ENCODE measurements around the gene LRRC3C.

DNA sequence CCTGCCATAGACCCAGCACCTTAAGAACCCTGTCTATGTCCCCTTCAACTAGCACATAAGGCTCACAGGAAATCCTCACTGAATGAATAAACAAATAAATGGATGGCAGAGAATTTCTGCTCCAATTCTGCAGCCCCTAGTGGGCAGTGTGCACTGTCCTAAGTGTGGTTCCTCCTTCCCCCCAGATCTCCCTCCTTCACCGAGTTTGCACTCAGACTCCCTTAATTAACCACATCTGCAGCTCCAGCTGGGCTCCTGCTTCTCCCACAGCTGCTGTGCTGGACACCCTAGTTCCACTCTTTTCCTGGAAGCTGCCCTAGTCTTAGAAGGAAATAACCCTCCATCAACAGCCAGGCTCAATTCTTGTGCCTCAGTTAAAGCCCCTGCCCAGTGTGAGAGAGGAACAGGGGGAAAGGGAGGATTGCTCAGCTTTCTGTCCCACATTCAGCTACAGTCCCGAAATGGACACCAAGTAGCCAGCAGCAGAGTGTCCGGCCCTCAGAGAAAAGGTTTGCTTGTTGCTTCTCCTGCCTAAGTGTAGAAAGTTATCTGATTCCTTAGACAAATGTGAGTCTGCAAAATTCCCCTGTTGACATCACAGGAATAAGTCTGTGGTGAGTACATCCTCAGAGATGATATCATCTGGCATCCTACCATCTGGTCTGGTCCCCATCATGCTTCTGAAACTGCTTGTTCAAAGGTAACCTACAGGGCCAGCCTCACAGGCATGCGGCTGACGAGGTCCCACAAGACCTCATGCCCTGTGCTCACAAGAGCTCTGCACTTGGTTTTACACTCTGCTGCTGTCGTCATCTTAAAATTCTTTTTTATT lies 12.3 kb downstream of the LRRC3C start:
- TF ChIP-seq, protein P1, sequence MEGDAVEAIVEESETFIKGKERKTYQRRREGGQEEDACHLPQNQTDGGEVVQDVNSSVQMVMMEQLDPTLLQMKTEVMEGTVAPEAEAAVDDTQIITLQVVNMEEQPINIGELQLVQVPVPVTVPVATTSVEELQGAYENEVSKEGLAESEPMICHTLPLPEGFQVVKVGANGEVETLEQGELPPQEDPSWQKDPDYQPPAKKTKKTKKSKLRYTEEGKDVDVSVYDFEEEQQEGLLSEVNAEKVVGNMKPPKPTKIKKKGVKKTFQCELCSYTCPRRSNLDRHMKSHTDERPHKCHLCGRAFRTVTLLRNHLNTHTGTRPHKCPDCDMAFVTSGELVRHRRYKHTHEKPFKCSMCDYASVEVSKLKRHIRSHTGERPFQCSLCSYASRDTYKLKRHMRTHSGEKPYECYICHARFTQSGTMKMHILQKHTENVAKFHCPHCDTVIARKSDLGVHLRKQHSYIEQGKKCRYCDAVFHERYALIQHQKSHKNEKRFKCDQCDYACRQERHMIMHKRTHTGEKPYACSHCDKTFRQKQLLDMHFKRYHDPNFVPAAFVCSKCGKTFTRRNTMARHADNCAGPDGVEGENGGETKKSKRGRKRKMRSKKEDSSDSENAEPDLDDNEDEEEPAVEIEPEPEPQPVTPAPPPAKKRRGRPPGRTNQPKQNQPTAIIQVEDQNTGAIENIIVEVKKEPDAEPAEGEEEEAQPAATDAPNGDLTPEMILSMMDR (IDR thresholded peaks at IDR 0.05; ENCODE audit: insufficient read depth, low read length, poor library complexity, severe bottlenecking): peak; percentile 42
- no peak for TF ChIP-seq EZH2phosphoT487 (conservative IDR thresholded peaks at IDR 0.05; ENCODE audit: low read length)

Measured in SU-DHL-6 (cell line).